B cell (primary cell): ENCODE results near the gene SLK.

Experiments
- EZH2 ChIP-seq: IDR thresholded peaks from 2 replicates; pipeline ENCODE4 v1.6.1; 2012; ENCODE audit warnings: borderline replicate concordance, low read depth, mild to moderate bottlenecking, moderate library complexity, low read length; ENCODE audit not compliant: insufficient read depth, poor library complexity, severe bottlenecking
- TF ChIP-seq, protein P1 (sequence below): fragments of 200-600 bp; IDR thresholded peaks from one replicate; pipeline ENCODE4 v1.8.0; 2022; ENCODE audit warnings: antibody characterized with exemption, mild to moderate bottlenecking

DNA sequence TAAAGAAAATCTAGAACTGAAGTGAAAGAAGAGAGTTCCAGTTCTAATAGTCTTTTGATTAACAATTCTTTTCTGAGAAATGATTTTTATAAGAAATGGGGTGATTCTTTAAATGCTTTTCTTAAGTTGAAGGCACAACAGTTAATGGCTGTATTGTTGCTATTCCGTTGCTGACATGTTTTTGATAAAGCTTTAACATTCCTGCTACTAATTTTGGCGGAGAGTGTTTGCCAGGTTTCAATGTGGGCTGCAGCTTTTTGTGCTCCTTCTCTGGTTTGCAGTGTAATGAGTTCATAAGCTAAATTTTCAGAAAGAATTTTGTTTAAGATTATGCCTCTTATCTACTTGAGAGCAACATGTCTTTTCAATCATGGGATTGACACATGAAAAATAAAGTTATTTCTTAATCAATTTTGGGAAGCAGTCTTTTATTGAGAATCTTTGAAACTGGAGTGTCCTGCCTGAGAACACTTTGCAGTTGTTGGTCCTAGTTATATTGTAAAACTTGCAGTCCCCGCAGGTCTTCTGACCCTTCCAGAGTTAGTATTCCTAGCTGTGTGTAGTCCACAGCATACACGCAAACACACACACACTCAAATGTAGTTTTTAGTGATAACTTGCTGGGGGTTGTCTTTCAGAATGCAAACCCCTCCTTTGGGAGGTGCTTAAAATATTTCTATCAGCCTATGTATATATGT is 62.0 kb downstream of the SLK start:
- no peak for TF ChIP-seq EZH2
- TF ChIP-seq, protein P1, sequence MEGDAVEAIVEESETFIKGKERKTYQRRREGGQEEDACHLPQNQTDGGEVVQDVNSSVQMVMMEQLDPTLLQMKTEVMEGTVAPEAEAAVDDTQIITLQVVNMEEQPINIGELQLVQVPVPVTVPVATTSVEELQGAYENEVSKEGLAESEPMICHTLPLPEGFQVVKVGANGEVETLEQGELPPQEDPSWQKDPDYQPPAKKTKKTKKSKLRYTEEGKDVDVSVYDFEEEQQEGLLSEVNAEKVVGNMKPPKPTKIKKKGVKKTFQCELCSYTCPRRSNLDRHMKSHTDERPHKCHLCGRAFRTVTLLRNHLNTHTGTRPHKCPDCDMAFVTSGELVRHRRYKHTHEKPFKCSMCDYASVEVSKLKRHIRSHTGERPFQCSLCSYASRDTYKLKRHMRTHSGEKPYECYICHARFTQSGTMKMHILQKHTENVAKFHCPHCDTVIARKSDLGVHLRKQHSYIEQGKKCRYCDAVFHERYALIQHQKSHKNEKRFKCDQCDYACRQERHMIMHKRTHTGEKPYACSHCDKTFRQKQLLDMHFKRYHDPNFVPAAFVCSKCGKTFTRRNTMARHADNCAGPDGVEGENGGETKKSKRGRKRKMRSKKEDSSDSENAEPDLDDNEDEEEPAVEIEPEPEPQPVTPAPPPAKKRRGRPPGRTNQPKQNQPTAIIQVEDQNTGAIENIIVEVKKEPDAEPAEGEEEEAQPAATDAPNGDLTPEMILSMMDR = no peak
